ENCODE data around the gene ZFX.

Gene ZFX

GRCh38 chrX:24203072-24203808 is 53.7 kb downstream of the ZFX start:
- no peak for DNase-seq

- no peak for DNase-seq
Observed at GRCh38 chrX:24204331-24204730, 54.8 kb downstream of the ZFX start.

- no peak for DNase-seq
Observed at GRCh38 chrX:24204958-24205357, 55.4 kb downstream of the ZFX start.

- no peak for DNase-seq
Observed at GRCh38 chrX:24207826-24208225, 58.3 kb downstream of the ZFX start.

GRCh38 chrX:24208496-24209240 is 59.1 kb downstream of the ZFX start:
- DNase-seq: no peak

GRCh38 chrX:24210190-24210589 is 60.7 kb downstream of the ZFX start:
- DNase-seq: no peak

- DNase-seq: no peak
Observed at GRCh38 chrX:24214568-24214967, 65.0 kb downstream of the ZFX start.

- no peak for DNase-seq
Observed at GRCh38 chrX:24215272-24215671, 65.7 kb downstream of the ZFX start.

- no peak for DNase-seq
Observed at GRCh38 chrX:24216037-24216436, 66.5 kb downstream of the ZFX start.

- no peak for DNase-seq
Observed at GRCh38 chrX:24216827-24217226, 67.3 kb downstream of the ZFX start.

- DNase-seq: no peak
Observed at GRCh38 chrX:24219320-24219719, 69.8 kb downstream of the ZFX start.

- no peak for DNase-seq
Observed at GRCh38 chrX:24221872-24222271, 72.3 kb downstream of the ZFX start.

GRCh38 chrX:24225265-24225664 is 75.7 kb downstream of the ZFX start:
- no peak for DNase-seq

- no peak for DNase-seq
Observed at GRCh38 chrX:24226176-24226575, 76.6 kb downstream of the ZFX start.

GRCh38 chrX:24228596-24228995 is 79.1 kb downstream of the ZFX start:
- no peak for DNase-seq

- DNase-seq: no peak
Observed at GRCh38 chrX:24229400-24229879, 79.9 kb downstream of the ZFX start.

GRCh38 chrX:24229976-24230375 is 80.4 kb downstream of the ZFX start:
- DNase-seq: no peak

- DNase-seq: no peak
Observed at GRCh38 chrX:24231131-24231540, 81.6 kb downstream of the ZFX start.

GRCh38 chrX:24231641-24232179 is 82.2 kb downstream of the ZFX start:
- no peak for DNase-seq

- DNase-seq: no peak
Observed at GRCh38 chrX:24232796-24233195, 83.3 kb downstream of the ZFX start.

GRCh38 chrX:24235084-24235710 is 85.7 kb downstream of the ZFX start:
- no peak for DNase-seq

- DNase-seq: no peak
Observed at GRCh38 chrX:24241822-24242648, 92.5 kb downstream of the ZFX start.
